Lower leg skin (tissue), 4 donors: ENCODE results near the gene FAM240B. TPM values are rescaled to one million over a fixed set of nuclear protein-coding genes. Genes with fewer than 3 reads are reported as not detected.

ENCODE experiments used
- DNase-seq, 2 donors: peaks; one replicate each; pipeline ENCODE4 v3.0.0-alpha.2; 2019; ENCODE audit warnings: low spot score in 2 of 2
- H3K4me3 ChIP-seq: fragments of 200-600 bp; sonication (generic); 2 replicates; pipeline ENCODE4 v1.5.1; 2017; ENCODE audit warnings: mild to moderate bottlenecking, low read depth; ENCODE audit not compliant: poor library complexity, severe bottlenecking
- POLR2A ChIP-seq, 2 donors: fragments of 450-650 bp; IDR thresholded peaks; one replicate each; pipeline ENCODE4 v1.6.1; 2016 to 2017; ENCODE audit warnings: antibody characterized with exemption in 2 of 2, mild to moderate bottlenecking in 1 of 2, moderate library complexity in 1 of 2
- WGBS, 2 donors: methylation state at CpG; one replicate each; pipeline ENCODE4 v1.1.5; 2018; 5-methylcytosine and 5-hydroxymethylcytosine counted together
- intact Hi-C: fragments of 100-400 bp; cut with DNase I; formaldehyde crosslinking; loops from one replicate; pipeline ENCODE4 v1.15.0; 2023; ENCODE audit warnings: low total_unique reads
- total RNA-seq, 4 donors: library from RNA; depleted of rRNA; stranded (reverse); fragments of >200 nt; gene quantifications; one replicate each; pipeline ENCODE4 v1.1.0, GENCODE V29; 2016
- TF ChIP-seq, protein P1 (sequence below), 3 donors: fragments of 450-650 bp; IDR thresholded peaks; one replicate each; pipeline ENCODE4 v1.5.1; 2016; ENCODE audit warnings: antibody characterized with exemption in 3 of 3, mild to moderate bottlenecking in 3 of 3, moderate library complexity in 2 of 3

The FAM240B gene
- total RNA-seq, 4 donors from 2014 or later, result not detected

DNA sequence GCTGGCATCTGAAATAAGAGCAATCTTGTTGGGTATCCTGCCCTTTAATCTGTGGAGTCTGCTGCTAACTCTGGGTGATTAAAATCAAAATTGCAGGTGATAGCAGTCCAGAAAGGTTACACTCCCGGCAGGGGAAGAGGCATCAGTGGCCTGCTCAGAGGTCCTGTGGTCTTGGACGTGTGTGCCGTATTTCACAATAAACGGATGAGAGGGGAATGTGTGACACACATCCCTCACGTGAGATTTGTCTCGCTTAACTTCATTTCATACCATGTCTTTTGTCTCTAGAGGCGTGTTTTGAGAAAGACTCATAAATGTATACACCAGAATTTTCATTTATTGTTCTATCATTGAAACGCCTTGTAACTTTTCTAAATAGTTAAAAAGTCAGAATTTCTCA lies 36.6 kb downstream of the FAM240B start:
- H3K4me3 ChIP-seq, result no peak overlapping the region
- no peak for TF ChIP-seq POLR2A (IDR thresholded peaks at IDR 0.05)
- no peak for DNase-seq
- intact Hi-C loops, result no loop called here
- 88% methylated on average over 8 of the region's 8 CpGs for WGBS, 2 donors

DNA sequence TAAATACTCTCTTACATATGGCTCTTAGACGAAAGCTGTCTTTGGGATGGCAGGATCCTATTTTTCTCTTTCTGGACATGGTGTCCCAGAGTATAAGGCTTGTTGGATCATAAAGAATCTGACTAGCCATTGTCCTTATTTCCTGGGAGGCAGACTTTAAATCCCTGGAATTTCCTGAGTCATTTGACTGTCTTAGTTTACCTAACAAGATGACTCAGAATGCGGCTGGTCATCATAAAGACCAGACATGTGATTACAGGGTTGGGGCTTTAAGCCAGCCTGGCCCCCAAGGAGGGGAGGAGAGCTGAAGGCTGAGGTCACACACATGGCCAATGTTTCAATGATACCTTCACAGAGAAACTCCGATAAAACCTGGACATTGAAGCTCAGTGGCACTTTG lies 37.2 kb downstream of the FAM240B start:
- no peak for DNase-seq
- no peak for TF ChIP-seq POLR2A (IDR thresholded peaks at IDR 0.05)
- TF ChIP-seq, protein P1, sequence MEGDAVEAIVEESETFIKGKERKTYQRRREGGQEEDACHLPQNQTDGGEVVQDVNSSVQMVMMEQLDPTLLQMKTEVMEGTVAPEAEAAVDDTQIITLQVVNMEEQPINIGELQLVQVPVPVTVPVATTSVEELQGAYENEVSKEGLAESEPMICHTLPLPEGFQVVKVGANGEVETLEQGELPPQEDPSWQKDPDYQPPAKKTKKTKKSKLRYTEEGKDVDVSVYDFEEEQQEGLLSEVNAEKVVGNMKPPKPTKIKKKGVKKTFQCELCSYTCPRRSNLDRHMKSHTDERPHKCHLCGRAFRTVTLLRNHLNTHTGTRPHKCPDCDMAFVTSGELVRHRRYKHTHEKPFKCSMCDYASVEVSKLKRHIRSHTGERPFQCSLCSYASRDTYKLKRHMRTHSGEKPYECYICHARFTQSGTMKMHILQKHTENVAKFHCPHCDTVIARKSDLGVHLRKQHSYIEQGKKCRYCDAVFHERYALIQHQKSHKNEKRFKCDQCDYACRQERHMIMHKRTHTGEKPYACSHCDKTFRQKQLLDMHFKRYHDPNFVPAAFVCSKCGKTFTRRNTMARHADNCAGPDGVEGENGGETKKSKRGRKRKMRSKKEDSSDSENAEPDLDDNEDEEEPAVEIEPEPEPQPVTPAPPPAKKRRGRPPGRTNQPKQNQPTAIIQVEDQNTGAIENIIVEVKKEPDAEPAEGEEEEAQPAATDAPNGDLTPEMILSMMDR (IDR thresholded peaks at IDR 0.05), result no peak
- WGBS, 2 donors, result 67 to 87% methylated on average over 3 of the region's 3 CpGs
- intact Hi-C loops, result no loop called here
- no peak overlapping the region for H3K4me3 ChIP-seq

DNA sequence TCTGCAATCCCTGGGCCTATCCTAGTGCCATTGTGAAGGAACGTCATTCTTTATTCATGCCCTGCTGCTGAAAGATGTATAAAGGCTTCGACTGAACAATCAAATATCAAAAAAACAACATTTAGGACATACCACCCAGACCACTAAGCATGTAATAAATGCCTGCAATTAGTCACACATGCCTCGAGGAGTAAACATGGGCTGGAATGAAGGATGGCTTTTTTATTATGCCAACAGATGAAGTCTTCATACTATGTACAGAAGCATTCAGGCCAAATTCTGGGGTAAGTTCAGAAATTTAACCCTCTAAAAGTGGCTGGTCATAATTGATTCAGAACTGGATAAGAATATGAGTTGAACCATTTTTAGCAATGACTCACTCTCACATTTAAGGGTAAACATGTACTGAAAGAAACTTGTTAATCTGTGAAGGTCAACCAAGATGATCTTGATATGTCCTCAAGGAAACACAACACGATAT lies 38.1 kb downstream of the FAM240B start:
- TF ChIP-seq, protein P1 (IDR thresholded peaks at IDR 0.05), result no peak
- no peak for TF ChIP-seq POLR2A (IDR thresholded peaks at IDR 0.05)
- 48 to 52% methylated on average over 4 of the region's 4 CpGs for WGBS, 2 donors
- no peak overlapping the region for H3K4me3 ChIP-seq
- no peak for DNase-seq
- intact Hi-C loops, result no loop called here

DNA sequence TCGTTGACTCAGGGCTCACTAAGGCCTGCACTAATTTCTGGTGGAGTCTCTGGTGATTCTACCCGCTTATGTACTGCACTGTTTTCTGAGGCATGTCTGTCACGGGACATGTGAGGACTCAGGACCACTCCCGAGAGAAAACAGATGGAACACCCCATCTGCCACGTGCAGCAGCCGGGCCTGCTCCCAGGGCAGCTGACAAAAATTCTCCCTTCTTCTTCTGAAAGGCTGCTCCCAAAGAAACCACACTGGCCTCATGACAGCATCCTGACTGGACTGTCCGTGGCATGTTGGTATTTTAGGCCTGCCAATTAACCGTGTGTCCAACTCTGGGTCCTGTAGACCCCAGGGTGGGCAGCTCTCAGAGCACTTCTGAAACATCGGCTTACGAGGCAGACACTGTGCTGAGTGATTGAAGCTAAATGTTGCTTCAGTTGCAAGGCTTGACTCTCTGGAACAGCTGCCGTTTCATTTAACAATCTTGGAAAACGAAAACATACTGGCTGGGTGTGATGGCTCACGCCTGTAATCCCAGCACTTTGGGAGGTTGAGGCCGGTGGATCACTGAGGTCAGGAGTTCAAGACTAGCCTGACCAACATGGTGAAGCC lies 39.0 kb downstream of the FAM240B start:
- H3K4me3 ChIP-seq, result no peak overlapping the region
- TF ChIP-seq, protein P1 (IDR thresholded peaks at IDR 0.05), result no peak
- no peak for TF ChIP-seq POLR2A (IDR thresholded peaks at IDR 0.05)
- DNase-seq, result no peak
- intact Hi-C loops, result no loop called here
- WGBS, 2 donors, result 79 to 88% methylated on average over 14 of the region's 14 CpGs

DNA sequence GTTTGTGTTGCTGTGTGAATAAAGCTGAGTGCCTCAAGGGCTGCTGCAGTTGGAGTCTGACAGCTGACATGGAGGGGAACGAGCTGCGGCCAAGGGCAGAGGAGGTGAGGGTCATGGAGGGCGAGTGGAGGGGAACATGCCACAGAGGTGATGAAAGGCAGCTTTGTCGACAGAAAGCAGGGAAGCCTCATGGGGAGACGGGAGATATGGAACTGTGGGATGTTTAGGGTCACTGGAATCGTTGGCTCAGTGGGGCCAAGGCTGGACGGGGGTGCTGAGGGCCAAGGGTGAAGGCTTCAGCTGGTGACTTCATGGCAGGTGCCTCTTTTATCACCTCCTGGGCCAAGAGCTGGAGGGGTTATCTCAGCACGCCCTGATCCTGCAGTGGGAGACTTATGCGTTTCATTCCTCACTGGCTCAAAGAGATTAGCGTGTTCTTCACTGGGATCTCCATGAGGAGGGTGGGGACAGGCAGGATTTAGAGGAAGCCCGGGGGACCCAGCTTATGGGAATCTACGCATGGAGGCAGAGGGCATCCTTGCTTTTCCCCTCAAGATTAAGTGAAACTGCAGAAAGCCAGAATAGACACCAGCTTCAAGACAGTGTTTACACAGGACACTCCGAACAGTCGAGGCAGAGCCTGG lies 42.2 kb downstream of the FAM240B start:
- intact Hi-C loops, result no loop called here
- TF ChIP-seq POLR2A (IDR thresholded peaks at IDR 0.05), result no peak
- TF ChIP-seq, protein P1 (IDR thresholded peaks at IDR 0.05), result no peak
- no peak overlapping the region for H3K4me3 ChIP-seq
- no peak for DNase-seq
- 70 to 72% methylated on average over 14 of the region's 14 CpGs for WGBS, 2 donors

DNA sequence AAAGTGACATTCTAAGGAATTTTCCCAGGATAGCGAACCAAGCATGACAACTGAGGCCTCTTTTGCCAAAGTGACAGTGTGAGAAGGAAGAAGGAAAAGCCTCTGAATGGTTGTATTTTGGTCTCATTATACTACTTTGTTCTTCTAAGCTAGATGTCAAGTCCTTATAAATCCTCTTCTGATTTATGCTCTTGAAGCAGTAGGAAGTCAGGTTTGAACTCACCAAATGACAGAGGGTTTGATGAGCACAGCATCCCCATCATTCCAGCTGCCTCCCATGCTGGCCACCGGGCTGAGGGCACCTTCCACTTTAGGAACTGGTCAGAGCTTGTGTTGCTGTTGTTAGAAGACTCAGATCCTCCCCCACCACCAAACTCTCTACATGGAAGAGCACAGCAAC lies 44.1 kb downstream of the FAM240B start:
- WGBS, 2 donors, result 75 to 76% methylated on average over 2 of the region's 2 CpGs
- intact Hi-C loops, result no loop called here
- peak in 1 of 2 donors; percentile 43 for DNase-seq
- H3K4me3 ChIP-seq, result no peak overlapping the region
- TF ChIP-seq, protein P1 (IDR thresholded peaks at IDR 0.05), result no peak
- no peak for TF ChIP-seq POLR2A (IDR thresholded peaks at IDR 0.05)
